Cardiac fibroblast (primary cell): ENCODE data around the gene TMEM183A.
A peak's percentile ranks its signal among the peaks of the same experiment; 100 is the strongest.

Source experiments
- DNase-seq, 2 donors: peaks; one replicate each; pipeline versions ENCODE4 v3.0.0 to v3.0.0-alpha.2; 2010; ENCODE audit warnings: low read depth in 2 of 2
- H3K4me3 ChIP-seq, 2 donors: replicated peaks in 1 of 2; 1 replicate in 1 of 2; 2 replicates in 1 of 2; pipeline ENCODE4 v1.5.1; 2011; ENCODE audit warnings: low read depth in 2 of 2, low read length in 2 of 2, mild to moderate bottlenecking in 2 of 2, moderate library complexity in 1 of 2
- CTCF ChIP-seq: IDR thresholded peaks from one replicate; pipeline ENCODE4 v1.5.1; 2011; ENCODE audit warnings: low read depth, mild to moderate bottlenecking, low read length, inconsistent platforms

TMEM183A gene

GRCh38 chr1:203037509-203038190 lies 30.5 kb downstream of the TMEM183A start:
- no peak for TF ChIP-seq CTCF
- DNase-seq = no peak

GRCh38 chr1:203038217-203038741 lies 31.1 kb downstream of the TMEM183A start:
- H3K4me3 ChIP-seq = no peak overlapping the region
- peak; percentile 61 to 82 for DNase-seq
- no peak for TF ChIP-seq CTCF

More at GRCh38 chr1:203037509-203038190, 30.5 kb downstream of the TMEM183A start:
- H3K4me3 ChIP-seq = no peak overlapping the region

GRCh38 chr1:203038891-203039608 lies 31.9 kb downstream of the TMEM183A start:
- DNase-seq = peak; percentile 72 to 77
- no peak overlapping the region for H3K4me3 ChIP-seq
- peak; percentile 88 for TF ChIP-seq CTCF

GRCh38 chr1:203039609-203040512 lies 32.7 kb downstream of the TMEM183A start:
- no peak overlapping the region for H3K4me3 ChIP-seq
- DNase-seq = no peak
- TF ChIP-seq CTCF = peak; percentile 41

- no peak for DNase-seq
- no peak overlapping the region for H3K4me3 ChIP-seq
- no peak for TF ChIP-seq CTCF
Observed at GRCh38 chr1:203040513-203041275, 33.5 kb downstream of the TMEM183A start.
